Stimulated activated CD8-positive, alpha-beta memory T cell treated with anti-CD3 and anti-CD28 coated beads, Interleukin-2, amount 100 ng/mL, for 48 hours (primary cell): ENCODE measurements around the gene FBXL19.

Experiments
- DNase-seq, 2 donors: peaks; one replicate each; pipeline ENCODE4 v3.0.0-alpha.2; 2020; ENCODE audit warnings: low read depth in 2 of 2

FBXL19 gene

GRCh38 chr16:30895627-30896260, 27.6 kb upstream of the FBXL19 start:
- no peak for DNase-seq

GRCh38 chr16:30896261-30896888, 27.0 kb upstream of the FBXL19 start, which contains the start of gene CTF1:
TSS of gene CTF1 (plus strand) at chr16:30896614. CDS start at chr16:30896644, 30 bp downstream.
- no peak for DNase-seq

- peak; percentile 70 to 73 for DNase-seq
These were observed 26.3 kb upstream of the FBXL19 start for GRCh38 chr16:30896889-30897733.

GRCh38 chr16:30899794-30900193, 23.6 kb upstream of the FBXL19 start:
- DNase-seq: no peak

GRCh38 chr16:30900588-30900987, 22.8 kb upstream of the FBXL19 start:
- no peak for DNase-seq

GRCh38 chr16:30901201-30902028, 22.0 kb upstream of the FBXL19 start:
- DNase-seq: no peak

GRCh38 chr16:30902029-30902972, 21.1 kb upstream of the FBXL19 start:
- peak; percentile 39 to 50 for DNase-seq

GRCh38 chr16:30903002-30903401, 20.4 kb upstream of the FBXL19 start:
- DNase-seq: no peak

- DNase-seq: no peak
These were observed 19.8 kb upstream of the FBXL19 start for GRCh38 chr16:30903596-30903995.

- DNase-seq: no peak
These were observed 19.1 kb upstream of the FBXL19 start for GRCh38 chr16:30904114-30904780.

GRCh38 chr16:30907064-30907463, 16.3 kb upstream of the FBXL19 start:
- no peak for DNase-seq

GRCh38 chr16:30910427-30911029, 12.8 kb upstream of the FBXL19 start:
- DNase-seq: no peak

- no peak for DNase-seq
These were observed 10.5 kb upstream of the FBXL19 start for GRCh38 chr16:30912794-30913412.

GRCh38 chr16:30914830-30915229, 8.5 kb upstream of the FBXL19 start:
- DNase-seq: no peak

- DNase-seq: no peak
These were observed 4.8 kb upstream of the FBXL19 start for GRCh38 chr16:30918614-30919013.

- DNase-seq: no peak
These were observed 2.5 kb upstream of the FBXL19 start for GRCh38 chr16:30920891-30921290.

GRCh38 chr16:30921459-30921747, 2.0 kb upstream of the FBXL19 start:
- DNase-seq: no peak

- DNase-seq: peak; percentile 78 to 80
These were observed 1.5 kb upstream of the FBXL19 start for GRCh38 chr16:30921748-30922419.

GRCh38 chr16:30922420-30922959, 882 bp upstream of the FBXL19 start:
- DNase-seq: peak; percentile 98 to 100
